ENCODE measurements around the gene TECTB. TPM values are rescaled to one million over a fixed set of nuclear protein-coding genes. Genes with fewer than 3 reads are reported as not detected.

The TECTB gene
- total RNA-seq, 4 donors from 2014 or later: not detected

- no peak for TF ChIP-seq CTCF (IDR thresholded peaks at IDR 0.05)
- no peak for TF ChIP-seq POLR2A (IDR thresholded peaks at IDR 0.05)
- TF ChIP-seq POLR2AphosphoS5 (IDR thresholded peaks at IDR 0.05): no peak
- TF ChIP-seq EP300 (IDR thresholded peaks at IDR 0.05; ENCODE audit: low read depth): no peak
- intact Hi-C loops (cut with DNase I; ENCODE audit: low total_unique reads): no loop called here
- in situ Hi-C loops (cut with MboI; ENCODE audit: low pct_ligation_motif_present in 1 of 4, low pct_unique_long_range_greater_than_20kb in 1 of 4, low sequenced_read_pairs in 3 of 4): no loop called here
- no peak overlapping the region for H3K27ac ChIP-seq
- H3K27me3 ChIP-seq: no peaks in the 10 kb centered on the region
- H3K9me3 ChIP-seq: peaks cover 0 to 7% of the 10 kb centered on the region in 2 donors
- H3K4me1 ChIP-seq: no peaks in the 10 kb centered on the region
- H3K36me3 ChIP-seq: no peaks in the 10 kb centered on the region
- 67 to 80% methylated on average over 2 of the region's 2 CpGs for WGBS, 2 donors (ENCODE audit: low coverage in 1 of 2)
- no peak overlapping the region for H3K4me3 ChIP-seq
- no peak for DNase-seq
Measured at GRCh38 chr10:112244197-112244596, 39.0 kb upstream of the TECTB start.

DNA sequence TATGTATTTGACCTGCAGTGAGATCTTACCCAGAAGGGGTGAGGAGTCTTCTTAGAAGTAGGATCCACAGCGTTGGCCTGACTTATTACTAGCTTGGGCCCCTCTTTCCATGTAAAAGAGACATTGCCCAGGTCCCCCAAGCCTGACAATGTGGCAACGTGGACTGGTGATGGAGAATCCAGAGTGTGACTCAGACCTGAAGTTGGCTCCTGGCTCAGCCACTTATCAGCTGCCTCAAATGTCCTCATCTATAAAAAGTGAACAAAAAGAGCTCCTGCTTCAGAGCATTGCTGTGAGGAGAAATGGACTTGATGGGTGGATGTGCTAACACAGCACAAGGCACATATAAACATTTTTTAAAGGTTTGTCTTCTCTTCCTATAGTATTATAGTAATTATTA, 35.4 kb upstream of the TECTB start:
- H3K9me3 ChIP-seq: no peaks in the 10 kb centered on the region
- in situ Hi-C loops (cut with MboI; ENCODE audit: low pct_ligation_motif_present in 1 of 4, low pct_unique_long_range_greater_than_20kb in 1 of 4, low sequenced_read_pairs in 3 of 4): no loop called here
- no peak for DNase-seq
- no peaks in the 10 kb centered on the region for H3K4me1 ChIP-seq
- H3K27me3 ChIP-seq: no peaks in the 10 kb centered on the region
- H3K27ac ChIP-seq: no peak overlapping the region
- 56 to 86% methylated on average over 1 to 2 of the region's 2 CpGs for WGBS, 2 donors (ENCODE audit: low coverage in 1 of 2)
- TF ChIP-seq POLR2A (IDR thresholded peaks at IDR 0.05): no peak
- no peak for TF ChIP-seq POLR2AphosphoS5 (IDR thresholded peaks at IDR 0.05)
- no peak for TF ChIP-seq CTCF (IDR thresholded peaks at IDR 0.05)
- TF ChIP-seq EP300 (IDR thresholded peaks at IDR 0.05; ENCODE audit: low read depth): no peak
- no peak overlapping the region for H3K4me3 ChIP-seq
- intact Hi-C loops (cut with DNase I; ENCODE audit: low total_unique reads): no loop called here
- H3K36me3 ChIP-seq: no peaks in the 10 kb centered on the region

DNA sequence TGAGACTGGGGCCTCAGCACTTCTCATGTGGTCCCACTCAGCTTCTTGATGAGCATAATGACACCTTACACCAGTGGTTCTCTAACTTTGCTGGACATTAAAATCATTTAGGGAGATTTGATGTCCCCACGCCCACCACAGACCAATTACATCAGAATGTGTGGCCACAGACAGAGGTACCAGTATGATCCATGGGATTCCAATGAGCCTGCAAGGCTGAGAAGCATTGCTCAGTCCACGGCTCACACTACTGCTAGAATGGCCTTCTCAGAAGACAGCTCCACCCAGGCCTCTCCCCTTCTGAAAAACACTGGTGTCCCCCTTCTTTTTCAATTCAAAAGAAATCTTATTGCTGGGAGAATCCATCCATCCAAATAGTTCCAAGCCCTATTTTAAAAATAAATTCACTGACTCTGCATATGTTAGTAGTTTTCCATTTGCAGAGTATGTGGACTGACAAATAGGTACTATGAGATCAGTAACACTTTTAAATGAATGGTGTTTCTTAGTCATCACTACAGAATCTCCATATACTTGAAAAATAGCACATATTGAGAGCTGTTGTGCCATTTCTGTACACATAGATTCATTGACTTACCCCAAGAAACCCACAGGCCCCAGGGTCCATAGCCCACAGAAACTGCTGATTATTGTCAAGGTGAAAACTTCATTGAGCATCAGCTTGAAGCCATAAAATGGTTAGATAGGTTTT, 34.5 kb upstream of the TECTB start:
- no peak overlapping the region for H3K4me3 ChIP-seq
- no peak for DNase-seq
- H3K27me3 ChIP-seq: no peaks in the 10 kb centered on the region
- H3K27ac ChIP-seq: no peak overlapping the region
- H3K36me3 ChIP-seq: no peaks in the 10 kb centered on the region
- in situ Hi-C loops (cut with MboI; ENCODE audit: low pct_ligation_motif_present in 1 of 4, low pct_unique_long_range_greater_than_20kb in 1 of 4, low sequenced_read_pairs in 3 of 4): no loop called here
- intact Hi-C loops (cut with DNase I; ENCODE audit: low total_unique reads): no loop called here
- 80% methylated on average over 2 of the region's 2 CpGs; no CpG with 5 or more reads in 1 of the 2 donors for WGBS, 2 donors (ENCODE audit: low coverage in 1 of 2)
- H3K9me3 ChIP-seq: no peaks in the 10 kb centered on the region
- no peak for TF ChIP-seq POLR2AphosphoS5 (IDR thresholded peaks at IDR 0.05)
- TF ChIP-seq EP300 (IDR thresholded peaks at IDR 0.05; ENCODE audit: low read depth): no peak
- no peak for TF ChIP-seq POLR2A (IDR thresholded peaks at IDR 0.05)
- TF ChIP-seq CTCF (IDR thresholded peaks at IDR 0.05): no peak
- H3K4me1 ChIP-seq: no peaks in the 10 kb centered on the region

GRCh38 chr10:112249722-112250121, 33.5 kb upstream of the TECTB start:
- no peak for DNase-seq
- WGBS, 2 donors (ENCODE audit: low coverage in 1 of 2): 96 to 100% methylated on average over 2 of the region's 2 CpGs
- Histone ChIP-seq H3K9me3 (no peaks in the 10 kb centered on the region), H3K27ac (no peak overlapping the region), H3K4me1 (no peaks in the 10 kb centered on the region), H3K27me3 (no peaks in the 10 kb centered on the region), H3K4me3 (no peak overlapping the region), H3K36me3 (no peaks in the 10 kb centered on the region)
- no peak for TF ChIP-seq EP300 (IDR thresholded peaks at IDR 0.05; ENCODE audit: low read depth)
- TF ChIP-seq POLR2AphosphoS5 (IDR thresholded peaks at IDR 0.05): no peak
- no peak for TF ChIP-seq CTCF (IDR thresholded peaks at IDR 0.05)
- no peak for TF ChIP-seq POLR2A (IDR thresholded peaks at IDR 0.05)
- in situ Hi-C loops (cut with MboI; ENCODE audit: low pct_ligation_motif_present in 1 of 4, low pct_unique_long_range_greater_than_20kb in 1 of 4, low sequenced_read_pairs in 3 of 4) (no loop called here), intact Hi-C loops (cut with DNase I; ENCODE audit: low total_unique reads) (no loop called here)
